Measurements from ENCODE around the gene HEATR5B.

Gene HEATR5B

GRCh38 chr2:37083873-37084794 lies at the start of gene HEATR5B, which contains the start of gene GPATCH11:
Gene HEATR5B, minus strand, starts transcription at chr2:37084372. Its CDS starts 958 bp downstream, at chr2:37083414.
Gene GPATCH11, plus strand, starts transcription at chr2:37084518. Its CDS starts 3,864 bp downstream, at chr2:37088382.
- DNase-seq = peak; percentile 97 to 98

- DNase-seq = no peak
Measured at GRCh38 chr2:37132914-37133313, 48.7 kb upstream of the HEATR5B start.

GRCh38 chr2:37125416-37125815 lies 41.2 kb upstream of the HEATR5B start:
- DNase-seq = no peak

- no peak for DNase-seq
Measured at GRCh38 chr2:37119157-37119556, 35.0 kb upstream of the HEATR5B start.

GRCh38 chr2:37117566-37117965 lies 33.4 kb upstream of the HEATR5B start:
- DNase-seq = no peak

GRCh38 chr2:37111958-37112357 lies 27.8 kb upstream of the HEATR5B start:
- DNase-seq = no peak

- DNase-seq = no peak
Measured at GRCh38 chr2:37110306-37111212, 26.4 kb upstream of the HEATR5B start.

GRCh38 chr2:37109523-37109922 lies 25.4 kb upstream of the HEATR5B start:
- DNase-seq = no peak

GRCh38 chr2:37105150-37105549 lies 21.0 kb upstream of the HEATR5B start:
- DNase-seq = no peak

GRCh38 chr2:37104178-37104577 lies 20.0 kb upstream of the HEATR5B start:
- DNase-seq = no peak

GRCh38 chr2:37102588-37102987 lies 18.4 kb upstream of the HEATR5B start:
- no peak for DNase-seq

GRCh38 chr2:37100054-37100453 lies 15.9 kb upstream of the HEATR5B start:
- no peak for DNase-seq

- no peak for DNase-seq
Measured at GRCh38 chr2:37098416-37099118, 14.4 kb upstream of the HEATR5B start.

GRCh38 chr2:37096568-37096967 lies 12.4 kb upstream of the HEATR5B start:
- no peak for DNase-seq

GRCh38 chr2:37091873-37092272 lies 7.7 kb upstream of the HEATR5B start:
- DNase-seq = no peak

GRCh38 chr2:37090019-37090477 lies 5.9 kb upstream of the HEATR5B start:
- no peak for DNase-seq

- DNase-seq = no peak
Measured at GRCh38 chr2:37085731-37086147, 1.6 kb upstream of the HEATR5B start.

- no peak for DNase-seq
Measured at GRCh38 chr2:37084797-37085196, 625 bp upstream of the HEATR5B start.

GRCh38 chr2:37080689-37081088 lies 3.5 kb downstream of the HEATR5B start:
- DNase-seq = no peak

GRCh38 chr2:37080266-37080665 lies 3.9 kb downstream of the HEATR5B start:
- DNase-seq = no peak

GRCh38 chr2:37070931-37071330 lies 13.2 kb downstream of the HEATR5B start:
- DNase-seq = no peak

- DNase-seq = no peak
Measured at GRCh38 chr2:37068686-37069085, 15.5 kb downstream of the HEATR5B start.

- no peak for DNase-seq
Measured at GRCh38 chr2:37061776-37062175, 22.4 kb downstream of the HEATR5B start.

All from NCI-H187 (cell line).